Measurements from ENCODE around the gene RPL29. TPM values are rescaled to one million over a fixed set of nuclear protein-coding genes. Genes with fewer than 3 reads are reported as not detected.

Gene RPL29
- total and polyA plus RNA-seq, 2 of the 13 experiments (the other 11 are each of a cell fraction or from before 2014, with no cell fraction given): 1,348 to 2,263 TPM

DNA sequence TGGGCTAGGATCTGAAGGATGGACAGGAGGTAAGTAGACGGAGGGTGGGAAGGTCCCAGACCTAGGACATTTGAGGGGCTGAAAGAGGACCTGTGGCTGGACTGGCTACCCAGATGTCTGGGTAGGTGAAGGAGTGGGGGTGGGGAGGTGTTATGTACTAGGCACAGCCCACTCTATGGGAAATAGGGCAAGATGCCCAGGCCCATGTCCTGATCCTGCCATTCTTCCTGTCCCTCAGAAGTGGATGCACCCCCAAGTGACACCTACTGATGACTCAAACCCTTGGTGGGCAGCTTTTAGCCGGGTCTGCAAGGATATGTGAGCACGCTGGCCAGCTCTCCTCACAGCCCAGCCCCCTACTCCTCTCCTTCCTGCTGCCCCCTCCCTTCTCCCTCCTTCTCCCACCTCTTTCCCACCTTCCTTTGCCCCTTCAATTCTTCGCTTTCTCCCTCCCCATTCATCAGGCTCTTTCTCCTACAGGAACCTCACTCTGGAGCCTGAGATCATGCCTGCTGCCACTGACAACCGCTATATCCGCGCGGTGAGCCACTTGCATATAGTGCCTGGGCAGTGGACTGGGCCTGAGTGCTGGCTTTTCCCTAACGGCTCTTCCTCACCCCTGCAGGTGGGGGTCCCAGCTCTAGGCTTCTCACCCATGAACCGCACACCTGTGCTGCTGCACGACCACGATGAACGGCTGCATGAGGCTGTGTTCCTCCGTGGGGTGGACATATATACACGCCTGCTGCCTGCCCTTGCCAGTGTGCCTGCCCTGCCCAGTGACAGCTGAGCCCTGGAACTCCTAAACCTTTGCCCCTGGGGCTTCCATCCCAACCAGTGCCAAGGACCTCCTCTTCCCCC lies 7.2 kb downstream of the RPL29 start:
- Histone ChIP-seq H3K4me3 (replicated peaks in 1 of 3; ENCODE audit: insufficient read depth in 1 of 3, low read depth in 2 of 3, low read length in 3 of 3) (no peak overlapping the region), H3K79me2 (ENCODE audit: insufficient read depth, low read length) (peaks cover 18% of the 10 kb centered on the region), H3K9ac (ENCODE audit: insufficient read depth, low read depth, low read length) (no peak overlapping the region), H4K20me1 (ENCODE audit: insufficient read depth, low read length) (no peaks in the 10 kb centered on the region; the same call in 1 of the 2 replicates), H3K27me3 (ENCODE audit: control insufficient read depth in 1 of 2, insufficient read depth in 2 of 2, low read length in 2 of 2) (no peaks in the 10 kb centered on the region), H3K4me1 (ENCODE audit: insufficient read depth, low read length) (peaks cover 58% of the 10 kb centered on the region), H3K36me3 (replicated peaks in 1 of 2; ENCODE audit: control insufficient read depth in 1 of 2, insufficient read depth in 2 of 2, low read length in 2 of 2) (peaks cover 3 to 6% of the 10 kb centered on the region in 2 experiments; a peak in 3 of 5 replicates), H3K4me2 (ENCODE audit: low read depth, low read length) (no peak overlapping the region), H3K27ac (ENCODE audit: extremely low read length, insufficient read depth, low read length) (no peak overlapping the region), H2AFZ (ENCODE audit: low read length) (no peak overlapping the region), H3K9me3 (ENCODE audit: low read length) (no peaks in the 10 kb centered on the region)
- no TSS peak for BruUV-seq (replicated peaks)
- ATAC-seq (peak; percentile 4), DNase-seq (ENCODE audit: low spot score) (no peak), FAIRE-seq (no peak)
- ChIA-PET CTCF (ENCODE audit: low intra/inter-chr PET ratio, low total read pairs) (no interaction called here), POLR2A (no interaction called here)
- intact Hi-C loops (cut with micrococcal nuclease; ENCODE audit: unreplicated experiment): no loop called here
- 97% methylated on average over 14 of the region's 15 CpGs for WGBS (ENCODE audit: low lambda C conversion rate)
- in situ Hi-C loops (cut with HindIII; ENCODE audit: extremely low pct_ligation_motif_present, low pct_unique_long_range_greater_than_20kb): no loop called here
- TF ChIP-seq ZNF136 (CRISPR knock-in tag; IDR thresholded peaks at IDR 0.05; ENCODE audit: low read depth) (no peak), ZNF225 (CRISPR knock-in tag; IDR thresholded peaks at IDR 0.05) (no peak), FIP1L1 (IDR thresholded peaks at IDR 0.05; ENCODE audit: borderline replicate concordance, insufficient read depth, low read depth, low read length) (no peak), NFATC3 (CRISPR knock-in tag; IDR thresholded peaks at IDR 0.05) (no peak), ZNF124 (CRISPR knock-in tag; IDR thresholded peaks at IDR 0.05) (no peak), NFIB (CRISPR knock-in tag; IDR thresholded peaks at IDR 0.05; ENCODE audit: borderline replicate concordance) (no peak), ZSCAN25 (CRISPR knock-in tag; IDR thresholded peaks at IDR 0.05) (0 out of 2 replicates have a peak, but pooled peaks have one; percentile 26), ARNT2 (CRISPR knock-in tag; IDR thresholded peaks at IDR 0.05; ENCODE audit: low read depth) (no peak), ZNF207 (IDR thresholded peaks at IDR 0.05; ENCODE audit: borderline replicate concordance) (no peak), SOX13 (IDR thresholded peaks at IDR 0.05) (no peak), SOX13 (CRISPR knock-in tag; conservative IDR thresholded peaks at IDR 0.05 in 1 of 2, IDR thresholded peaks at IDR 0.05 in 1 of 2) (no peak), RBAK (CRISPR knock-in tag; IDR thresholded peaks at IDR 0.05) (no peak), ZNF263 (CRISPR knock-in tag; IDR thresholded peaks at IDR 0.05) (no peak), STAT5B (CRISPR knock-in tag; IDR thresholded peaks at IDR 0.05) (no peak), ZBTB8A (CRISPR knock-in tag; IDR thresholded peaks at IDR 0.05; ENCODE audit: borderline replicate concordance, low read depth) (no peak), ZNF160 (CRISPR knock-in tag; IDR thresholded peaks at IDR 0.05) (no peak), DNMT1 (CRISPR knock-in tag; IDR thresholded peaks at IDR 0.05) (no peak), ZBTB33 (CRISPR knock-in tag; IDR thresholded peaks at IDR 0.05) (peak; percentile 89)
- TF ChIP-seq, protein P1, sequence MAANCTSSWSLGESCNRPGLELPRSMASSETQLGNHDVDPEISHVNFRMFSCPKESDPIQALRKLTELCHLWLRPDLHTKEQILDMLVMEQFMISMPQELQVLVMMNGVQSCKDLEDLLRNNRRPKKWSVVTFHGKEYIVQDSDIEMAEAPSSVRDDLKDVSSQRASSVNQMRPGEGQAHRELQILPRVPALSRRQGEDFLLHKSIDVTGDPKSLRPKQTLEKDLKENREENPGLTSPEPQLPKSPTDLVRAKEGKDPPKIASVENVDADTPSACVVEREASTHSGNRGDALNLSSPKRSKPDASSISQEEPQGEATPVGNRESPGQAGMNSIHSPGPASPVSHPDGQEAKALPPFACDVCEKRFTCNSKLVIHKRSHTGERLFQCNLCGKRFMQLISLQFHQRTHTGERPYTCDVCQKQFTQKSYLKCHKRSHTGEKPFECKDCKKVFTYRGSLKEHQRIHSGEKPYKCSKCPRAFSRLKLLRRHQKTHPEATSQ (CRISPR knock-in tag; IDR thresholded peaks at IDR 0.05; ENCODE audit: borderline replicate concordance): no peak
- TF ChIP-seq, protein P2, sequence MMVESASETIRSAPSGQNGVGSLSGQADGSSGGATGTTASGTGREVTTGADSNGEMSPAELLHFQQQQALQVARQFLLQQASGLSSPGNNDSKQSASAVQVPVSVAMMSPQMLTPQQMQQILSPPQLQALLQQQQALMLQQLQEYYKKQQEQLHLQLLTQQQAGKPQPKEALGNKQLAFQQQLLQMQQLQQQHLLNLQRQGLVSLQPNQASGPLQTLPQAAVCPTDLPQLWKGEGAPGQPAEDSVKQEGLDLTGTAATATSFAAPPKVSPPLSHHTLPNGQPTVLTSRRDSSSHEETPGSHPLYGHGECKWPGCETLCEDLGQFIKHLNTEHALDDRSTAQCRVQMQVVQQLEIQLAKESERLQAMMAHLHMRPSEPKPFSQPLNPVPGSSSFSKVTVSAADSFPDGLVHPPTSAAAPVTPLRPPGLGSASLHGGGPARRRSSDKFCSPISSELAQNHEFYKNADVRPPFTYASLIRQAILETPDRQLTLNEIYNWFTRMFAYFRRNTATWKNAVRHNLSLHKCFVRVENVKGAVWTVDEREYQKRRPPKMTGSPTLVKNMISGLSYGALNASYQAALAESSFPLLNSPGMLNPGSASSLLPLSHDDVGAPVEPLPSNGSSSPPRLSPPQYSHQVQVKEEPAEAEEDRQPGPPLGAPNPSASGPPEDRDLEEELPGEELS (CRISPR knock-in tag; IDR thresholded peaks at IDR 0.05): no peak

Measured in HepG2 (cell line).